ENCODE results near the gene MAPK8. TPM values are rescaled to one million over a fixed set of nuclear protein-coding genes. Genes with fewer than 3 reads are reported as not detected.

Gene MAPK8
- total RNA-seq, 1 donor from 2014 or later: 44.4 TPM

GRCh38 chr10:48482207-48482606 lies 175.7 kb downstream of the MAPK8 start:
- H3K4me3 ChIP-seq (ENCODE audit: low read length in 3 of 3): no peak overlapping the region
- no peaks in the 10 kb centered on the region for H3K4me1 ChIP-seq (ENCODE audit: control insufficient read depth in 3 of 3, insufficient read depth in 3 of 3, low read length in 3 of 3)
- no peak overlapping the region for H3K9ac ChIP-seq (ENCODE audit: low read depth in 1 of 3, low read length in 3 of 3)
- H3K27ac ChIP-seq (ENCODE audit: low read depth, low read length): no peak overlapping the region
- no peaks in the 10 kb centered on the region for H3K36me3 ChIP-seq (ENCODE audit: control insufficient read depth in 3 of 3, insufficient read depth in 3 of 3, low read length in 3 of 3)
- H3K9me3 ChIP-seq (ENCODE audit: control insufficient read depth in 3 of 3, low read length in 3 of 3): no peaks in the 10 kb centered on the region
- H3K27me3 ChIP-seq (ENCODE audit: control insufficient read depth in 3 of 3, insufficient read depth in 3 of 3, low read length in 3 of 3): peaks cover 0 to 5% (median 2%) of the 10 kb centered on the region in 3 donors

GRCh38 chr10:48484911-48485310 lies 178.4 kb downstream of the MAPK8 start:
- Histone ChIP-seq H3K9ac (ENCODE audit: low read depth in 1 of 3, low read length in 3 of 3) (no peak overlapping the region), H3K4me3 (ENCODE audit: low read length in 3 of 3) (no peak overlapping the region), H3K9me3 (ENCODE audit: control insufficient read depth in 3 of 3, low read length in 3 of 3) (no peaks in the 10 kb centered on the region), H3K27me3 (ENCODE audit: control insufficient read depth in 3 of 3, insufficient read depth in 3 of 3, low read length in 3 of 3) (peaks cover 0 to 5% (median 2%) of the 10 kb centered on the region in 3 donors), H3K36me3 (ENCODE audit: control insufficient read depth in 3 of 3, insufficient read depth in 3 of 3, low read length in 3 of 3) (no peaks in the 10 kb centered on the region), H3K27ac (ENCODE audit: low read depth, low read length) (no peak overlapping the region), H3K4me1 (ENCODE audit: control insufficient read depth in 3 of 3, insufficient read depth in 3 of 3, low read length in 3 of 3) (no peaks in the 10 kb centered on the region)

- Histone ChIP-seq H3K9ac (ENCODE audit: low read depth in 1 of 3, low read length in 3 of 3) (no peak overlapping the region), H3K4me1 (ENCODE audit: control insufficient read depth in 3 of 3, insufficient read depth in 3 of 3, low read length in 3 of 3) (no peaks in the 10 kb centered on the region)
Observed at GRCh38 chr10:48485711-48486110, 179.2 kb downstream of the MAPK8 start.

GRCh38 chr10:48487244-48487643 lies 180.8 kb downstream of the MAPK8 start:
- no peak overlapping the region for H3K4me3 ChIP-seq (ENCODE audit: low read length in 3 of 3)
- no peaks in the 10 kb centered on the region for H3K27me3 ChIP-seq (ENCODE audit: control insufficient read depth in 3 of 3, insufficient read depth in 3 of 3, low read length in 3 of 3)
- no peak overlapping the region for H3K27ac ChIP-seq (ENCODE audit: low read depth, low read length)
- H3K9me3 ChIP-seq (ENCODE audit: control insufficient read depth in 3 of 3, low read length in 3 of 3): no peaks in the 10 kb centered on the region
- no peak overlapping the region for H3K9ac ChIP-seq (ENCODE audit: low read depth in 1 of 3, low read length in 3 of 3)
- no peaks in the 10 kb centered on the region for H3K4me1 ChIP-seq (ENCODE audit: control insufficient read depth in 3 of 3, insufficient read depth in 3 of 3, low read length in 3 of 3)
- no peaks in the 10 kb centered on the region for H3K36me3 ChIP-seq (ENCODE audit: control insufficient read depth in 3 of 3, insufficient read depth in 3 of 3, low read length in 3 of 3)

More at GRCh38 chr10:48485711-48486110, 179.2 kb downstream of the MAPK8 start:
- peaks cover 0 to 4% (median 0%) of the 10 kb centered on the region in 3 donors for H3K27me3 ChIP-seq (ENCODE audit: control insufficient read depth in 3 of 3, insufficient read depth in 3 of 3, low read length in 3 of 3)
- H3K27ac ChIP-seq (ENCODE audit: low read depth, low read length): no peak overlapping the region
- no peaks in the 10 kb centered on the region for H3K36me3 ChIP-seq (ENCODE audit: control insufficient read depth in 3 of 3, insufficient read depth in 3 of 3, low read length in 3 of 3)
- H3K4me3 ChIP-seq (ENCODE audit: low read length in 3 of 3): no peak overlapping the region
- no peaks in the 10 kb centered on the region for H3K9me3 ChIP-seq (ENCODE audit: control insufficient read depth in 3 of 3, low read length in 3 of 3)

Other genes with a start within 250 kb of the MAPK8 start
- not detected for gene FRMPD2, start 32.0 kb upstream of the MAPK8 start, total RNA-seq